GM19438 (cell line): ENCODE measurements around the gene TTC13.

ENCODE experiments used
- ATAC-seq: cut with Tn5 transposase; IDR thresholded peaks from one replicate; pipeline ENCODE4 v1.9.1; 2021; ENCODE audit warnings: low read depth; ENCODE audit not compliant: unreplicated experiment

Gene TTC13

DNA sequence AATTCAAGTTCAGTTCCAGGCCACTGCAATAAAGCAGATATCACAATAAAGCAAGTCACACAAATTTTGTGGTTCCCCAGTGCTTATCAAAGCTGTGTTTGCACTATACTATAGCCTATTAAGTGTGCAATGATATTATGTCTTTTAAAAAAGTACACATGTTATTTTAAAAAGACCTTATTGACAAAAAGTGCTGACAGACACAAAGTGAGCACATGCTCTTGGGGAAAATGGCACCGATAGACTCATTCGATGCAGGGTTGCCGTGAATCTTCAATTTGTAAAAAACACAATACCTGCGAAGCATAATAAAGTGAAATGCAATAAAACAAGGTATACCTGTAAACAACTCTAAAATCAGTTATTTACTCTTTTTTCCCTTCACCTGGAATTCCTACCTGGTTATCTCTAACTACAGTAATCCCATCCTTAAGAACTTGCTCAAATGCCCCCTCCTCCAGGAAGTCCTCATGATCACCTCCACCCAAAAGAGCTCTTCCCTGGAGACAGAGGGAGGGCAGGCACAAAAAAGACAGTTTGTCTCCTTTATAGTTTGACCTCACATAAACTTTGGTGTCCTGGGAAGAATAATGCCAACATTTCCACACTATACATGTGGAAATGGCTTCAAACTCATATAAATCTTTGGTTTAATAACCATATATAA lies 100.6 kb downstream of the TTC13 start:
- ATAC-seq: no peak

DNA sequence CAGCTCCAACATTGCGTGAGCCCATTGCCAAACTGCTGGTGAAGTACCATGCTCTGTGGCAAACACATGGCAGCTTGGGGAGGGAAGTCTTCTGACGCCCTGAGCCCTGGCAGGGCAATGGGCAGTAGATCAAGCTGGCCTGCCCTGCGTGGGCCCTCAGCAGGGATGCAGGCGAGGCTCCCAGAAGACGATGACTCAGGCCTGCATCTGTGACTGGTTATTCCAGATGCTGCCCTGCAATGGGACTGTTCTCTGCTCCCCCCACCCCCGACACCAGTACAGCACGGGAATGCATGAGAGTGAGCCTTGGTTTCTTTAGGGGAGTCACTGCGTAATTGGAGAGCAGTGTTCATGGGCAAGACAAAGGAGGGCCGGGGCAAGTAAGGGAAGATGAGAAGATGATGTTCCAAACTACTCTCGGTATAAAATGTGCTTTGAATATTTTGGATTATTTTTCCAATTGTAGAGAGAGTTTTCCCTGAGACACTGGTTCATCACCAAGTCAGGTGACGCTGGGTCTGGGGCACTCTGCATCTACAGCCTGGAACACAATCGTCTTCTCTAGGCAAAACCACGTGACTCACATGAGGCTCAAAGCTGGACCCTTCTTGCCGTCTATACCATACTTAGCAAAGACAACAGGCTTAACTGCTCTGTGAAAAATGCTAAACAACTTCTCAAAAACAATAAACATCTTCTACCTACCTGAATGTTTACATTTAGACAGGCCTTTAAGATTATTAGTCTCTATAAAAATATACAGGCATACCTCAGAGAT lies 101.3 kb downstream of the TTC13 start:
- no peak for ATAC-seq

DNA sequence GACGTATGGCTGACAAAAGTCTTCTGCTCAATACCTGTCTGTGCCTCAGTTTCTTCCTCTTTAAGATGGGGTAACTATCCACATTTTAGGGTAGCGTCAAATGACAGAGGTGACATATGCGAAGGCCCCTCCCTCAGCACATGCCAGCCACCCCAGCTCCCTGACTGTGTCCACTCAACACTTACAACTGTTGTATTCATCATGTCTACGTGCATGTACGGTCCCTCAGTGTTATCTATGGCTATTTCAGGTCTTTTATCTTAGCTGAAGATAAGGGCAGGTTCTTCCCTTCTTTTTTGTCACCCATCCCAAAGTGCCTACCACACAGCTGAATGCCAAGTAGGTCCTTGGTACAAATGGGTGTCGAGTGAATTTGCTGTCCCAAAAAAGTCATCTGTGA lies 102.0 kb downstream of the TTC13 start:
- ATAC-seq: no peak

DNA sequence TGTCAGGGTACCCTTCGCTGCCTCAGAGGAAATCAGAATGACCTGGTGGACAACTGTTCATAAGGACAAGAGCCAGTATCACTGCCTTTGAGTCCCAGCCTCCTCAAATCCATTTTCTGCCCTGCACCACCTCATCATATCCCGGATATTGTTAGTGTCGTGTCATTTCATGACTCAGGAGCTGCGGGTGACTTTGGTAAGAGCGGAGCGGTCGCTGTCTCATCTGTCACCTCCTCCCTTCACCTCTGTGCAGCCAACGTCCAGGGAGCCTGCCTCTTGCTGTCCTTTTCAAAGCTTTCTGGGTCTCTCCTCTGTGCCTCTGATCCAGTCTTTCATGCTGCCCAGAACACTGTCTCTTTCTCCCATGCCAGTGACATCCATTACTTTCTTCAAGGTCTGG lies 103.3 kb downstream of the TTC13 start:
- no peak for ATAC-seq

DNA sequence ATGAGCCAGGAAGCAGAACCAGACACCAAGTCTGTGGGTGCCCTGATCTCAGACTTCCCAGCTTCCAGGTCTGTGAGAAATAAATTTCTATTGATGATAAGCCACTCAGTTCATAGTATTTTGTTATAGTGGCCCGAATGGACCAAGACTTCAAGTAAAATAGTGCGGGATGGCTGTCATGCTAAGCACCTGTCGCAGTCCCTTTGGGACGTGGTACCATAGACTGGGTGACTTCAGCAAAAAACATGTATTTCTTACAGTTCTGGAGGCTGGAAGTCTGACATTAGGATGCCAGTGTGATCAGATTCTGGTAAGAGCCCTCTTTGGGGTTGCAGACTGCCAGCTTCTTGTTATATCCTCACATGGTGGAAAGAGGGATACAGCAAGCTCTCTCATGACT lies 107.7 kb downstream of the TTC13 start:
- no peak for ATAC-seq

DNA sequence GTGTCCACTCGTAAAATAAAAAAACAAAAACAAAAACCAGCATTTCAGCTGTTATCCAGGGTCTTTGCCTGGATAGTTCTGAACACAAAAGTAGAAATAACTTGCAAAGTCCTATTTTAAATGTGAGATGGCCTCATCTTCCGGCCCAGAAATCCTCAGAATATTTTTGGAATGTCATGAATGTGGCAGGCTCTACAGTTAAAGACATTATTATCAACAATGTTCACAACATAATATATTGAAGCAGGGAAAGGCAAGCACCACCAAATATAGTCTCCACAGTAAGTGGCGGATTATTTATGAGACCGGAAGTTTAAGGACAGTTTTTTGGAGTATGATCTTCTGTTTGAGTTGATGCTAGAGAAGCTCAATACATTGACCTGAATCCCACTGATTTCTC lies 109.2 kb downstream of the TTC13 start:
- no peak for ATAC-seq

DNA sequence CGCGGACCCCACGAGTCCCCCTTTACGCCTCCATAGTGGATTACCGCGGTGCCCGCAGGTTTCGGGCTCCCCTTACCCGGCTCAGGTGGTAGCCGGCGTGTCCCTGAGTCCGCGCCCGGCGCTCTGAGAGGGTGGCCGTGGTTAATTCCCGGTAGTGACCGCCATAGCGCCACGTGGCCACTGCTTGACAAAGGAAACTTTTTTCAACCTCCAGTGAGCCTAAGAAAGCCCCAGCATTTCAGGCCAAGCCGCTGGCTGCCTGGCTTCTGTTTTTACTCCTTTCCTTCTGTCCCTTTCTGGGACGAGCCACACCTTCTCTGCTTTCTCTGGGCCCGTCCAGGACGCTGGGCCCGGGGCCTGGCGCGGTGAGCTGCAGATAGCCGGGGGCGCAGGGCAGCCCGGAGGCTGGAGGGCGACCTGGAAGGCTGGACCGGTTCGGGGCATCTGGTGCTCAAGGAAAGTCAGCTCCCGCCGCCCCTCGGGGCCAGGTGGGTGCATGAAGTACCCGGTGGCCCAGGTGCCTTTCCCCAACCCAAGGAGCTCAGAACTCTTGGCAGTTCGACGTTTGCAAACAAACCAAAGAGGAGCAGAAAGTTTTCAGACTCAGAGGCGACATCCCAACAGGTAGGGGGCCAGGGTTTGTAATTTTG lies 109.8 kb downstream of the TTC13 start:
- peak; percentile 30 for ATAC-seq

DNA sequence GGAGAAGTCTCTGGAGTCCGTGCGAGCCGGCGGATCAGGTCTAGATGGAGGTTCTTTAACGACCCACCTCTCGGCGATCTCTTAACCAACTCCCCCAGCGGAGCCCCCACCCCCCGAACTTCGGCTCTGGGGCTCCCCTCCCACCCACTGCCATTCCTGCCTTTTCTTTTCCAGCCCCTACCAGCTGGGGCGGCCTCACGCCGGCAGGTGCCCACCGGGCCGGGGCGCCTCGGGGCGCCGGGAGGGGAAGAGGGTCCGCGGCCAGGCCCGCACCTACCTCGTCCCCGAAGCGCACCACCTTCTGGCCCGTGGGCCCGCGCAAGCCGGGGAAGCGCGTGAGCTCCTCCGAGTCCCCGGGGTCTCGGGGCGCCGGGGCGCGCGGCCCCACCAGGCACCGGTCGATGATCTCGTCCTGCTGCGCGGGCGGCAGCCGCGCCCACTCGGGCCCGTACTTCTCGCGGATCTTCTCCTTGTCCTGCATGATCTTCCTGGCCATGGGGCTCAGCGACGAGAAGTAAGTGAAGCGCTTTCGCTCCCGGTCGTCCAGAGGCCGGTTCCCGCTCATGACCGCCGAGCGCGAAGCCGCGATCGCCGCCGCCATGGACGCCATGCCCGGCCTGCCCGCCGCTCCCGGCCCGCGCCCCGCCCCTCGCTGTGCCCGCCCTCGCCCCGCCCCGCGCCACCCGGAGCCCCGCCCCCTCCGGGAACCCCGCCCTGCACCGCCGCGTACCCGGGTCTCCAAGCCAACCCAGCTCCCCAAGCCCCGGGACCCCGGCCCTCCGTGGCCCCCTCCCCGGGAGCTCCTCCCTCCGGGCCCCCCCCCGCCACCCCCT lies 110.5 kb downstream of the TTC13 start, which contains the start of gene C1orf198:
Gene C1orf198, minus strand, starts transcription at position 619 of the 833 bp plus-strand sequence. Its CDS starts 9 bp downstream, at position 610.
- ATAC-seq: peak; percentile 79

DNA sequence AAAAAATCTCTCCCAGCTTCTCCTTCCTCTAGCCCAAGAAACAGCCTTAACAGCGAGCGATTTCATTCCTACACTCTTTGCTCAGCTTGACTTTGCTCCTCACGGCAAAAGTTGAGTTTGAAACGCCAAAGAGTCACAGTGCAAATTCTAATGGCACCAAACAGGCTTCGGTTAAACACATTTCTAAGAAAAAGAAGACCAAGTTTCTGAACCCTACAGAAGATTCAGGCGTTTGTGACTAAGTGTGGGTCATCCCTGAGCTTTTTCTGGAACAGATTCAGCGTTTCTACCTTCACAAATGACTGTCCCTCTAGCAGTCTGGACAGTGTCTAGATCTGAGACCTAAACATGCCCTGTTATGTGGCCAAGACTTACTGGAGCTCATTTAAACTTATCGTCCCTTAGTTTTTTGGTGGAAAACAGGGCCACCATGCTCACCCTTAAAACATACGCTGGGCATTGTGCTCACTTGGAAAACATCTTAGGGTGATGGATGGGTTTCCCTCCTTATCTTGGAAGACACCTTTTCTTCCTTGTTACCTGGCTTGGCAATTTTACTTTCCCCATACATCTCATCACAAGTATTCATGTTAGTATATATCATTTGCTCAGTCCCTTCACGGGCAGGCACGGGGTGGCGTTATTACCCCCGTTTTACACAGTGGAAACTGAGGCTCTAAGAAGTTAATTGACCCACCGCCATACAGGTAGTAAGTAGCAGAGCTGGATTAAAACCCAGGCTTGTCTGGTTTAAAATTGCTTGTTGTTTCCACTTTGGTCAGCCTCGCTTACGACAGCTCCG lies 111.4 kb downstream of the TTC13 start:
- no peak for ATAC-seq

DNA sequence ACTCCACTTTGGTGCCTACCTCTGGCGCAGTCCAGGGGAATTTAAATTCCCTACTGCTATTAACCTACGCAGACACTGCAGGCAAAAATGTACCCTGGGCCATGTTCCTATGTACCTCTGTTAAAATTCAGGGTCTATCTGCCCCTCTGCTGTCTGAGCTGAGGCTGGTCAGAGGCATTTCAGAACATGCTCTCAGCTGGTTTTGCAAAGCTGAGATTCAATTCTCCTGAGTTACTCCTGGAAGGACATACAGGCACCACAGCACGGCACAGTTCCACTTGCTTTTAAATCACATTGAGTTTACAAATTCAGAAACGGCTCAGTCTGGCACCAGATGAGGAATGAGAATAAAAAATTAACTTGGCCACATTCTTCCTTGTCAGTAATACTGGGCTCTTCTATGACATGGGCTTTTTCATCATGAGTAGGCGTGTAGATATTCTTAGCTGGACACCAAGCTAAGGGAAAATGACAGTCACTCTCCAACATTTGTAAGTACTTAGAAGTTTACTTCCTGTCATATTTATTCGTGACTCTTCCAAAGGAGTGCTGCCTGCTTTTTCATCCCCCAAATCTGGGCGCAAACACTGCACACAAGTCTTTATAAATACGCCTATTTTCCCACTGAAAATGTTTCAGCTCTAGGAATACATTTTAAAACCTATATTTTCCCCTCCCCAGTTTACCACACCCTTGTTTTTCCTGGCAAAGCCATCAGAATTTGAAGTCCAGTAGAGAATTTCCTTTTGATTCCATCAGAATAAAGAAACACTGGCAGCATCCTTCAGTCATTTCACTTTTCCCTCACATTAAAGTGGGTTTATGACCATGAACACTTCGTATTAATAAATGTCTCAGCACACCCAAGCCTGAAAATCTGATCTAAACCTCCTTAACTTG lies 112.2 kb downstream of the TTC13 start:
- no peak for ATAC-seq

DNA sequence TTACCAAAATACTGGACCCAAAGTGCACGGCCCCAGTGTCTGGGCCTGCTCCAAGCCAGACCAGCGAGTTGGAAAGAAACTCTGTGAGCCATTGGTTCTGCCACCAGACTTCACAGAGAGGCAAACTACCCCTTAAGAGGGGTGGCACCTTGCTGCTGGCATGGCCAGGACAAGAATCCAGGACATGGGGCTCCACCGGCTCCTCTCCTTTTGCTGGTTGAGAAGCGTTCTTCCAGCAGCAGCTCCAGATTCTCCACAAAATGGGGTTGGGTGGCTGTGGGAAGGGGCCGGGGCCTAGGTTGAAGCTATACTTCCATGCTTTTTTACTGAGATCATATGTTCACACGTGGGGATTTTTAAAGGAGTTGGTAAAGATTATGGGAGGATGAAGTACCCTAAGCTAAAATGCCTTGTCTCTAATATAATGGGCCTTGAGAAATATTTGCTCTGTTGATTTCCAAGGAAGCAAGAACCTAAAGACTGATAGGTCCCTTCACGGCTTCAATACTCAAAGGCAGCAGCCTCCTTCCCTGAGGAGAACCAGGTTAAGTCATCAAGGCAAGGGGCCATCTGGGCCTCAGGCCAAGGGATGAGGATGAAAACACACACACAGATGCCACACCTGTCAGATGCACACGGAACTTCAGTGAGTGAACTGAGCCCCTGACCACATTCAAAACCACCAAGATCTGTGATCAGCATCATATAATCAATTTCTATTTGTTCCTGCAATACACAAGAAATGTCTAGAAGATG lies 113.4 kb downstream of the TTC13 start:
- no peak for ATAC-seq

DNA sequence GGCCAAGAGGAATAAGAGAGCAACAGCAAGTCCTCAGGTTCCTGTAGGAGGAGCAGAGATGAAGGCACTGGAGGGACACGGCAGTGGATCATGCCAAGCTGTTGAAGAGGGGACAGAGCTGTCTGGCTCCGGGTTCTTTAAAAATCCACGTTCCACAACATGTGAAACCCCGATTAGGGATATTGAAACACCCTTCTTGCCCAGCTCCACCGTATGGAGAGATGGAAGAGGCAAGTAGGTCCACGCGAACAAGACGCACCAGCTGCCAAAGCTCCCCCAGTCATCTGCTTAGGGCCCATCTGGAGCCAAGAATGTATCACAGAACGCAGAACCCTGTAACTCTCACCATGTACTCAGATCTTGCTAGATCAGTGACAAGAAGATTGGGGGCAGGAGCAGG lies 114.2 kb downstream of the TTC13 start:
- ATAC-seq: no peak

DNA sequence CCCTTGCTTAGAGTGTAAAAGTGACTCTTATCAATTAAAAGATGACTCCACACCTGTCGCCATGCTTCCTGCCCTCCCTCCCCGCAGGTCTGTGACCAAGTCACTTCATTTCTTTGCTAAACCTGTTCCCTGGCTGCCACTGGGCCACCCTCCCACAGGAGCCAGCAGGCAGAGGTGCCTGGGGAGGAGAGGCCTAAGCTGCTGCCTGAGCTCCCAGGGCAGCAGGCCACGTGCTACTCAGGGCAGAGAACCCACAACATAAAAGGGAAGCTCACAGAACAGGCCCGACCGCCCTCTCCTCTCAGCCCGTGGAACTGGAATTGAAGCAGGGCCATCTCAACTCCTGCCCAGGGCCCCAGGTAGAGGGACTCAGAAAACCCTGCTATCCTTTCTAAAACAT lies 115.2 kb downstream of the TTC13 start:
- no peak for ATAC-seq

DNA sequence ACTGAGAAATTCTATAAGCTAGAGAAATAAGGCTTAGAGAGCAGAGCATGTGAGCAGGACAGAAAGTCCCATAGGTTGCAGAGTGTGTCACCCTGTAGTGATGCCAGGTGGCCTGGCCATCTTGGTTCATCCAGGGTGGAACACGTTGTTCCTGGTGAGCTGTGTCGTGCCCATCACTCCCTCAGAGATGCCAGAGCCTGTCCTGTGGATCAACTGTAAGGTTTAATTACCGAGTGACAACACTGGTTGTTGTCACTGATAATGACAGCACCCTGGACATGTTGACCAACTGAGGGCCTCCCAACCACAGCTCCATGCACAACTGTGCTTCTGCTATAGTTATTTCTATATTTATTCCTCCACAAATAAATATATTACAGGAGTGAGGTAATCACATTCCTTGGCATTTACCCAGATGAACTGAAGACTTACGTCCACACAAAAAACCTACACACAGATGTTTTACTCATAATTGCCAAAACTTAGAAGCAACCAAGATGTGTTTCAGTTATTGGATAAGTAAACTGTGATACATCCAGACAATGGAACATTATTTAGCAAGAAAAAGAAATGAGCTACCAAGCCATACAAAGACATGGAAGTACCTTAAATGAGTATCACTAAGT lies 116.6 kb downstream of the TTC13 start:
- ATAC-seq: no peak

DNA sequence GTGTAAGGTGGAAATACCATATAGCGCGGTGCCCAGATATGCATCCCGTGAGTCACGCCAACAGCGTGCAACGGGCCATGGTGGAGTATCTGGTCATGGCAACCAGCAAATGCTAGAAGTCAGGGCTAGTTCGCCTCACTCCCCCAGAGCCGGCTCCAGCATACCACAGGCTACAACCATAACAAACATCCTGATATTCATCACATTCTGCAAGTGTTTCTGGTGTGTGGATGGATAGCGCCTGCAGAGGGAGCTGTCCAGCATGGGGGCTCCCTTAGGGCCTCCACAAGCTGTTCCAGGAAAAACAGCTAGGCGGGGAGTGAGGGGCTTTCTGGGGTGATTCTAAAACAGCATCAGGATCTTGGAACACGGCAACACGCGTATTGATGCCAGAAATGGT lies 117.2 kb downstream of the TTC13 start:
- no peak for ATAC-seq

DNA sequence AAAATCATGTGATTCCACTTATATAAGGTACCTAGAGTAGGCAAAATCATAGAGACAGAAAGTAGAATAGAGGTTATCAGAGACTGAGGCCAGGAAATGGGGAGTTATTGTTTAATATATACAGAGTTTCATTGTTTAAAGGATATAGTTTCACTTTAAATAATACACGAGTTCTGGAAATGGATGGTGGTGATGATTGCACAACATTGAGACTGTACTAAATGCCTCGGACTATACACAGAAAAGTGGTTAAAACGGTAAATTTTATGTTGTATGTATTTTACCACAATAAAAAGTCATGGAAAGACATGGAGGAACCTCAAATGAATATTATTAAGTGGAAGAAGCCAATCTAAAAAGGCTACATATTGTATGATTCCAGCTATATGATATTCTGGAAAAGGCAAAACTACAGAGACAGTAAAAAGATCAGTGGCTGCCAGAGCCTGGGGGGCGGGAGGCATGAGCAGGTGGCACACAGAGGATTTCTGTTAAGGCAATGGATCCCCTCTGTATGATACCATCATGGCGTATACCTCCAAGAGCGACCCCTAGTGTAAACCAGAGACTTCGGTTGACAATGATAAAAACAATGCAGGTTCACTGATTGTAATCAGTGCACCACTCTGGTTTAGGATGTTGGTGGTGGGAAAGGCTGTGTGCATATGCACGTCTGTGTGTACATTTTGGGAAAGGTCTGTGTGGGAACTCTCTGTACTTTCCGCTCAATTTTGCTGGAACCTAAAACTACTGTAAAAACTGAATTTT lies 117.9 kb downstream of the TTC13 start:
- ATAC-seq: no peak
